ENCODE data around the gene ZNF341. TPM values are rescaled to one million over a fixed set of nuclear protein-coding genes. Genes with fewer than 3 reads are reported as not detected.

Gene ZNF341
- total and polyA plus RNA-seq, 3 experiments from 2014 or later: 2.6 to 5.0 (median 4.5) TPM

DNA sequence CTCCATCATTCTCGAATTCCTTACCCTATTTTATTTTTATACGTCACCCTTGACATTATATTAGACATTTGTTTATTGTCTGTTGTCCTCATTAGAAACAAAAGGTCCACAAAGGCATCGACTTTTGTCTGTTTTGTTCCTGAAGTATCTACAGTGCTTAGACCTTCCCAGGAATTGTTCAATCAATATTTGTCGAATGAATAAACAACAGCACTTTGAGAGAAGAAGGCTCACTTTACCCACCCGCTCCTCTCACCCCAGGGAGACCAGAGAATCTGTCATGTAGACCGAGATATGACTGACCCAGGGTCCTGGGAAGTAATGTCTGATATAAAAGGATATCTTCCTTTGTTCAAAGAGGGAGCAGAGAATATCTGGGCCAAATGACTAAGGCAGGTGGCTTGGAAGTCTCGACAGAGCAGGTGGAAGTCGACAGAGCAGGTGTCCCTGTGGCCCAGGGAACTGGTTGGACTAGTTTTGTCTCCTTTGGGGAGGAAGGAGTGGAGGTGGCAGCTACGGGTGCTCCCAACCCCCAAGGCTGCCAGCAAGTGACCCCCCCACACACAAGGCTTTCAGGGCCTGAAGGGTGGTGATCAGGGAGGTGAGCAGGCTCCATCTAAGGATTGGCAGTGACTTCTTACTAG, 64.6 kb downstream of the ZNF341 start:
- DNase-seq: no peak
- H3K36me3 ChIP-seq (ENCODE audit: insufficient read depth, low read length): no peaks in the 10 kb centered on the region
- Mint-ChIP-seq H3K27me3 (no peaks in the 10 kb centered on the region), H3K27ac (no peak overlapping the region), H3K4me3 (no peak overlapping the region), H3K36me3 (peaks cover 0 to 2% (median 0%) of the 10 kb centered on the region in 3 donors), H3K9me3 (no peaks in the 10 kb centered on the region), H3K4me1 (peaks cover 0 to 9% (median 4%) of the 10 kb centered on the region in 3 donors)
- no peaks in the 10 kb centered on the region for H3K4me1 ChIP-seq (ENCODE audit: insufficient read depth, low read length)
- no peaks in the 10 kb centered on the region for H3K9me3 ChIP-seq (ENCODE audit: low read length)
- POLR2A ChIA-PET: no interaction called here
- H3K4me3 ChIP-seq (ENCODE audit: low read length): no peak overlapping the region
- H3K27me3 ChIP-seq (ENCODE audit: insufficient read depth, low read length, poor library complexity, severe bottlenecking): no peaks in the 10 kb centered on the region
- H3K27ac ChIP-seq (ENCODE audit: low read depth, low read length): no peak overlapping the region
- CTCF ChIA-PET: no interaction called here

DNA sequence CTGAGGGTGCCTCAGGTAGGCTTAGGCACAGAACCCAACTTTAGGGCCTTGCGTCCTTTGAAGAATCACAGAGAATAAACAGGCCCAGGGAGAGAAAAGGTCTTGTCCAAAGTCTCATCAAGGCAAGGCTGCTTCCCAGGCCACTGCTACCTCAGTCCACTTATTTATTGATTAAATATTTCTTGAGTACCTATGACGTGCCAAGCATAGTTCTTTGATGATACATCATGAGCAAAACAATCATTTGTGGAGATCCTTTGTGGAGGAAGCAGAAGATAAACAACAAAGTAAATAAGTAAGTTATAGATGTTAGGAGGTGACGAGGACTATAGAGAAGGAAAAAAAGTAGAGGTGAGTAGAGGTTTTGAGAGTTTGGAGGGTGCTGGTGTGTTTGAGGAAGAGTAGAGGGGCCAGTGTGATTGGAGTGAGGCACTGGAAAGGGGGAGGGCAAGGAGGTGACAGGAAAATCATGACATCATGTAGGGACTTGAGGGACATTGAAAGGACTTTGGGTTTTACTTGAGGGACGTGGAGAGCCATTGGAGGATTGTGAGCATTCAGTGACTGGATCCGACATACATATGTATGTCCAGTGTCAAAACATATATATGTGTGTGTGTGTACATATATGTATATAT, 65.2 kb downstream of the ZNF341 start:
- Mint-ChIP-seq H3K4me1 (peaks cover 0 to 9% (median 4%) of the 10 kb centered on the region in 3 donors), H3K4me3 (no peak overlapping the region), H3K27ac (peak overlapping the region in 3 of 8 donors; percentile 33 to 92 (median 56)), H3K36me3 (peaks cover 0 to under 1% (median 0%) of the 10 kb centered on the region in 3 donors), H3K27me3 (no peaks in the 10 kb centered on the region), H3K9me3 (no peaks in the 10 kb centered on the region)
- H3K4me3 ChIP-seq (ENCODE audit: low read length): no peak overlapping the region
- POLR2A ChIA-PET: no interaction called here
- no peaks in the 10 kb centered on the region for H3K27me3 ChIP-seq (ENCODE audit: insufficient read depth, low read length, poor library complexity, severe bottlenecking)
- no peak for DNase-seq
- H3K36me3 ChIP-seq (ENCODE audit: insufficient read depth, low read length): no peaks in the 10 kb centered on the region
- CTCF ChIA-PET: no interaction called here
- no peaks in the 10 kb centered on the region for H3K4me1 ChIP-seq (ENCODE audit: insufficient read depth, low read length)
- H3K27ac ChIP-seq (ENCODE audit: low read depth, low read length): no peak overlapping the region
- no peaks in the 10 kb centered on the region for H3K9me3 ChIP-seq (ENCODE audit: low read length)

- Mint-ChIP-seq H3K27ac (no peak overlapping the region), H3K4me3 (no peak overlapping the region), H3K36me3 (no peaks in the 10 kb centered on the region), H3K4me1 (peaks cover 0 to 3% (median 0%) of the 10 kb centered on the region in 3 donors), H3K27me3 (no peaks in the 10 kb centered on the region), H3K9me3 (no peaks in the 10 kb centered on the region)
- Histone ChIP-seq H3K27me3 (ENCODE audit: insufficient read depth, low read length, poor library complexity, severe bottlenecking) (no peaks in the 10 kb centered on the region), H3K4me1 (ENCODE audit: insufficient read depth, low read length) (no peaks in the 10 kb centered on the region), H3K36me3 (ENCODE audit: insufficient read depth, low read length) (no peaks in the 10 kb centered on the region), H3K27ac (ENCODE audit: low read depth, low read length) (no peak overlapping the region), H3K9me3 (ENCODE audit: low read length) (no peaks in the 10 kb centered on the region), H3K4me3 (ENCODE audit: low read length) (no peak overlapping the region)
- ChIA-PET CTCF (no interaction called here), POLR2A (no interaction called here)
- DNase-seq: no peak
Measured at GRCh38 chr20:33798444-33798843, 66.6 kb downstream of the ZNF341 start.

GRCh38 chr20:33803921-33804337, 72.1 kb downstream of the ZNF341 start:
- ChIA-PET POLR2A (no interaction called here), CTCF (interaction anchor here (0.7 kb wide), 2 partner anchors 11 to 137 kb away, joined by 3 read pairs; no protein-coding TSS in a partner anchor)
- H3K27me3 Mint-ChIP-seq: no peaks in the 10 kb centered on the region
- Histone ChIP-seq H3K36me3 (ENCODE audit: insufficient read depth, low read length) (no peaks in the 10 kb centered on the region), H3K27me3 (ENCODE audit: insufficient read depth, low read length, poor library complexity, severe bottlenecking) (no peaks in the 10 kb centered on the region), H3K27ac (ENCODE audit: low read depth, low read length) (no peak overlapping the region), H3K9me3 (ENCODE audit: low read length) (no peaks in the 10 kb centered on the region), H3K4me1 (ENCODE audit: insufficient read depth, low read length) (no peaks in the 10 kb centered on the region), H3K4me3 (ENCODE audit: low read length) (no peak overlapping the region)
- H3K4me1 Mint-ChIP-seq: no peaks in the 10 kb centered on the region
- no peak for DNase-seq
- H3K36me3 Mint-ChIP-seq: no peaks in the 10 kb centered on the region
- H3K9me3 Mint-ChIP-seq: no peaks in the 10 kb centered on the region
- no peak overlapping the region for H3K27ac Mint-ChIP-seq
- no peak overlapping the region for H3K4me3 Mint-ChIP-seq

DNA sequence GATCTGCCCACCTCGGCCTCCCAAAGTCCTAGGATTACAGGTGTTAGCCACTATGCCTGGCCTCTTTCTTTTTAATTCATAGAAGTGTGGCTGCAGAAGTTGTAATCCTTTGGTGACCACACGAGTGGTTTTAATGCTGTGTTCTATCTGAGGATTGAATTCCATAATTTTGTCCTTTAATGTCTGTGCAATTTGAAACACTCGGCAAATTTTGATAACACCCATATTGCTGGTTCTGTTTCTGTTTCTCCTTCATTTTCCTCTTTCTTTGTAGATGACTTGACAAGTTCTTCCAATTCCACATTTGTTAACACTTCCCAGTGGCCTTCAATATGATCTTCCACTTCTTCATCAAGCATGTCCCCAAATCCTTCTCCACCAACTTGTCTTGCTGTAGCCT, 76.6 kb downstream of the ZNF341 start:
- peaks cover 17% of the 10 kb centered on the region for H3K4me1 ChIP-seq (ENCODE audit: insufficient read depth, low read length)
- no peaks in the 10 kb centered on the region for H3K36me3 ChIP-seq (ENCODE audit: insufficient read depth, low read length)
- peaks cover 19 to 26% (median 21%) of the 10 kb centered on the region in 3 donors for H3K4me1 Mint-ChIP-seq
- no peak overlapping the region for H3K4me3 Mint-ChIP-seq
- H3K4me3 ChIP-seq (ENCODE audit: low read length): no peak overlapping the region
- ChIA-PET CTCF (no interaction called here), POLR2A (no interaction called here)
- H3K27ac ChIP-seq (ENCODE audit: low read depth, low read length): no peak overlapping the region
- no peaks in the 10 kb centered on the region for H3K9me3 Mint-ChIP-seq
- H3K27me3 Mint-ChIP-seq: peaks cover 0 to 2% of the 10 kb centered on the region in 2 donors
- no peak overlapping the region for H3K27ac Mint-ChIP-seq
- no peak for DNase-seq
- H3K36me3 Mint-ChIP-seq: peaks cover 0 to 10% (median 0%) of the 10 kb centered on the region in 3 donors
- H3K27me3 ChIP-seq (ENCODE audit: insufficient read depth, low read length, poor library complexity, severe bottlenecking): no peaks in the 10 kb centered on the region
- no peaks in the 10 kb centered on the region for H3K9me3 ChIP-seq (ENCODE audit: low read length)

GRCh38 chr20:33810259-33810658, 78.5 kb downstream of the ZNF341 start:
- POLR2A ChIA-PET: interaction anchor here (0.9 to 2.0 kb wide), 6 partner anchors 78 to 320 kb away, joined by 3 to 14 read pairs (median 6); partner anchors contain the start of genes EIF2S2, PXMP4, RALY and ZNF341

DNA sequence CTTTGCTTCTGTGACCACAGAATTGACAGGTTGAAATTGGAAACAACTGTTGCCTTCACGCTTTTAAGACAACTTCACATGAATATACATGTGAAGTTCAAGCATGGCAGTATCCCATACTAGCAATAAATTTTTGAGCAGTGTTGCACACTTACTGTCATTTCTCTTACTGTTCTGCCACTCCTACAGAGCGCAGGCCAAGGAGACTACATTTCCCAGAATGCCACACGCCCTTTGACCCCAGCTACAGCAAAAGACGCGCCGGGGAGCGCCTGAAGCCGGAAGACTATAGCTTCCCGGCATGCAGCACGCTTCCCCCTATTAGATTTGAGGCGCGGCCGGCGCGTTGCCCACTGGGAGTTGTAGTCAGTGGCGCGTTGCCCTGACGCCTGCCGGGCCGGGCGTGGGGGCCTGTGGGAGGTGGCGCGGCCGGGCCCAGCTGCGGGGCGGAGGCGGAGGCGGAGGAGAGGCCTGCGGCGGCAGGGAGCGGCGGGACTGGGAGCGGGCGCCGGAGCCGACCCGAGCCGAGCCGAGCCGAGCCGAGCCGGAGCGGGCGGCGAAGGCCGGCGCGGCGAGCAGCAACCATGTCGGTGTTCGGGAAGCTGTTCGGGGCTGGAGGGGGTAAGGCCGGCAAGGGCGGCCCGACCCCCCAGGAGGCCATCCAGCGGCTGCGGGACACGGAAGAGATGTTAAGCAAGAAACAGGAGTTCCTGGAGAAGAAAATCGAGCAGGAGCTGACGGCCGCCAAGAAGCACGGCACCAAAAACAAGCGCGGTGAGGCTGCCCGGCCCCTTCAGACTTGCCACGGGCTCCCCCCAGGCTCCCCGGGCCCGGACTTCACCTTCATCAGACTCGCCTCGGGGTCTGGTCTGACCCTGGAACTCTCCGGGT, 79.3 kb downstream of the ZNF341 start, which contains the start of gene CHMP4B:
Gene CHMP4B (plus strand): TSS at position 464 of the 891 bp plus-strand sequence. CDS start 121 bp downstream, at position 585.
- H3K27me3 Mint-ChIP-seq: peaks cover 0 to 2% of the 10 kb centered on the region in 2 donors

More at GRCh38 chr20:33810259-33810658, 78.5 kb downstream of the ZNF341 start:
- H3K27ac ChIP-seq (ENCODE audit: low read depth, low read length): no peak overlapping the region
- H3K36me3 ChIP-seq (ENCODE audit: insufficient read depth, low read length): no peaks in the 10 kb centered on the region
- H3K27me3 Mint-ChIP-seq: peaks cover 0 to 2% of the 10 kb centered on the region in 2 donors
- peaks cover 34% of the 10 kb centered on the region for H3K4me1 ChIP-seq (ENCODE audit: insufficient read depth, low read length)
- H3K9me3 Mint-ChIP-seq: no peaks in the 10 kb centered on the region
- DNase-seq: no peak
- H3K27me3 ChIP-seq (ENCODE audit: insufficient read depth, low read length, poor library complexity, severe bottlenecking): no peaks in the 10 kb centered on the region
- H3K27ac Mint-ChIP-seq: no peak overlapping the region
- H3K4me3 Mint-ChIP-seq: peak overlapping the region in 2 of 7 donors; percentile 2 to 23
- no peaks in the 10 kb centered on the region for H3K9me3 ChIP-seq (ENCODE audit: low read length)
- H3K4me3 ChIP-seq (ENCODE audit: low read length): no peak overlapping the region
- H3K36me3 Mint-ChIP-seq: peaks cover 0 to 18% (median 4%) of the 10 kb centered on the region in 3 donors
- CTCF ChIA-PET: interaction anchor here (0.9 to 2.6 kb wide), 8 partner anchors 16 to 259 kb away, joined by 3 to 10 read pairs (median 3); no protein-coding TSS in a partner anchor
- peaks cover 36 to 44% (median 37%) of the 10 kb centered on the region in 3 donors for H3K4me1 Mint-ChIP-seq

More for the DNA sequence above, 79.3 kb downstream of the ZNF341 start, which contains the start of gene CHMP4B:
- Histone ChIP-seq H3K4me1 (ENCODE audit: insufficient read depth, low read length) (peaks cover 36% of the 10 kb centered on the region), H3K36me3 (ENCODE audit: insufficient read depth, low read length) (no peaks in the 10 kb centered on the region), H3K9me3 (ENCODE audit: low read length) (no peaks in the 10 kb centered on the region), H3K27ac (ENCODE audit: low read depth, low read length) (peak within 1 kb of the TSS; percentile 85), H3K4me3 (ENCODE audit: low read length) (peak within 1 kb of the TSS; percentile 82), H3K27me3 (ENCODE audit: insufficient read depth, low read length, poor library complexity, severe bottlenecking) (no peaks in the 10 kb centered on the region)
- CTCF ChIA-PET: interaction anchor here (0.9 to 2.6 kb wide), 9 partner anchors 17 to 258 kb away, joined by 3 to 10 read pairs (median 3); no protein-coding TSS in a partner anchor
- Mint-ChIP-seq H3K4me1 (peaks cover 40 to 53% (median 46%) of the 10 kb centered on the region in 3 donors), H3K27ac (peak within 1 kb of the TSS; percentile 37 to 100 (median 94)), H3K36me3 (peaks cover 0 to 24% (median 5%) of the 10 kb centered on the region in 3 donors), H3K9me3 (no peaks in the 10 kb centered on the region), H3K4me3 (peak within 1 kb of the TSS; percentile 92 to 100 (median 94))
- DNase-seq: peak; percentile 97 to 99 (median 98)
- POLR2A ChIA-PET: interaction anchor here (0.6 to 2.0 kb wide), 9 partner anchors 8 to 321 kb away, joined by 3 to 14 read pairs (median 6); partner anchors contain the start of genes EIF2S2, PXMP4, RALY and ZNF341

All from CD8-positive, alpha-beta memory T cell (primary cell).